ENCODE measurements around the gene SHKBP1. TPM values are rescaled to one million over a fixed set of nuclear protein-coding genes. Genes with fewer than 3 reads are reported as not detected.

SHKBP1 gene
- total and polyA plus RNA-seq, 7 donors, result 12.4 to 21.7 (median 17.2) TPM

- DNase-seq (no peak), ATAC-seq (no peak)
- intact Hi-C loops (cut with DNase I), result no loop called here
- Histone ChIP-seq H3K36me3 (ENCODE audit: insufficient read depth in 1 of 2, low read depth in 1 of 2) (peaks cover 0 to 7% of the 10 kb centered on the region in 2 donors), H3K9me3 (no peaks in the 10 kb centered on the region), H3K4me3 (no peak overlapping the region), H3K4me1 (no peaks in the 10 kb centered on the region), H3K27me3 (ENCODE audit: insufficient read depth in 3 of 3, low read length in 2 of 3) (no peaks in the 10 kb centered on the region), H3K27ac (no peak overlapping the region)
- no peak for TF ChIP-seq CTCF (IDR thresholded peaks at IDR 0.05)
- 93 to 96% (median 96%) methylated on average over 4 of the region's 4 CpGs for WGBS, 3 donors
Measured at GRCh38 chr19:40617961-40618360, 41.3 kb downstream of the SHKBP1 start.

GRCh38 chr19:40619333-40620160, 42.9 kb downstream of the SHKBP1 start:
- ATAC-seq (peak; percentile 66 to 87 (median 78)), DNase-seq (no peak)
- Histone ChIP-seq H3K36me3 (ENCODE audit: insufficient read depth in 1 of 2, low read depth in 1 of 2) (peaks cover 0 to 7% of the 10 kb centered on the region in 2 donors), H3K27me3 (ENCODE audit: insufficient read depth in 3 of 3, low read length in 2 of 3) (no peaks in the 10 kb centered on the region), H3K4me3 (no peak overlapping the region), H3K4me1 (no peaks in the 10 kb centered on the region), H3K27ac (peak overlapping the region; percentile 50), H3K9me3 (no peaks in the 10 kb centered on the region)
- WGBS, 3 donors, result 61 to 70% (median 66%) methylated on average over 11 of the region's 11 CpGs
- no peak for TF ChIP-seq CTCF (IDR thresholded peaks at IDR 0.05)
- intact Hi-C loops (cut with DNase I), result no loop called here

- DNase-seq, result no peak
- no peaks in the 10 kb centered on the region for H3K4me1 ChIP-seq
- no peak overlapping the region for H3K4me3 ChIP-seq
- intact Hi-C loops (cut with DNase I), result no loop called here
- H3K9me3 ChIP-seq, result no peaks in the 10 kb centered on the region
- WGBS, 3 donors, result 46 to 50% (median 47%) methylated on average over 8 of the region's 8 CpGs
- peaks cover 0 to 7% of the 10 kb centered on the region in 2 donors for H3K36me3 ChIP-seq (ENCODE audit: insufficient read depth in 1 of 2, low read depth in 1 of 2)
- no peak for TF ChIP-seq CTCF (IDR thresholded peaks at IDR 0.05)
- no peak overlapping the region for H3K27ac ChIP-seq
- no peak for ATAC-seq
- no peaks in the 10 kb centered on the region for H3K27me3 ChIP-seq (ENCODE audit: insufficient read depth in 3 of 3, low read length in 2 of 3)
Measured at GRCh38 chr19:40620161-40620485, 43.5 kb downstream of the SHKBP1 start.

- no peak overlapping the region for H3K4me3 ChIP-seq
- intact Hi-C loops (cut with DNase I), result no loop called here
- no peak overlapping the region for H3K27ac ChIP-seq
- H3K36me3 ChIP-seq (ENCODE audit: insufficient read depth in 1 of 2, low read depth in 1 of 2), result peaks cover 0 to 7% of the 10 kb centered on the region in 2 donors
- WGBS, 3 donors, result 72 to 98% (median 78%) methylated on average over 2 of the region's 2 CpGs
- no peaks in the 10 kb centered on the region for H3K4me1 ChIP-seq
- DNase-seq (no peak), ATAC-seq (no peak)
- TF ChIP-seq CTCF (IDR thresholded peaks at IDR 0.05), result no peak
- no peaks in the 10 kb centered on the region for H3K9me3 ChIP-seq
- no peaks in the 10 kb centered on the region for H3K27me3 ChIP-seq (ENCODE audit: insufficient read depth in 3 of 3, low read length in 2 of 3)
Measured at GRCh38 chr19:40621283-40621682, 44.6 kb downstream of the SHKBP1 start.
